ENCODE data around the gene JPH2. TPM values are rescaled to one million over a fixed set of nuclear protein-coding genes. Genes with fewer than 3 reads are reported as not detected.

Gene JPH2
- total RNA-seq, 2 experiments from 2014 or later: not detected

DNA sequence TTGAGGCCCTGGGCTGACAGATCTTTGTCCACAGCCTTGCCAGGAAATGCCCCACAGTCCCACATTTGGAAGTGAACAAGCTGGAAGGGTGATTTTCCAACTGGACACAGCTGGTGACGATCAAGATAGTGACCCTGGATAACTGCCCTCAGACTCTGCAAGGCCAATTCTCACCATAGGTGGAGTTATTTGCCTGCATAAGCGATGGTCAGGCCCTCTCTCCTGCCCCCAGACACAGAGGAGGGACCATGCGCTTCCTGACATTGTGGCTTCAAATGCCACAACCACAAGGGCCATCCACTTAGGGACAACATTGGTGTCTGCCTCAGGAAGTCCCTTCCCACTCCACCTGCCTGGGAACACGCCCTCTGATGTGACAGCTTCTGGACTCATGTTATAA, 96.0 kb downstream of the JPH2 start:
- Mint-ChIP-seq H3K9me3 (no peaks in the 10 kb centered on the region), H3K4me1 (ENCODE audit: low read depth) (no peaks in the 10 kb centered on the region), H3K36me3 (ENCODE audit: low read depth) (no peaks in the 10 kb centered on the region), H3K27ac (no peak overlapping the region), H3K4me3 (no peak overlapping the region), H3K27me3 (peaks cover 14% of the 10 kb centered on the region)
- DNase-seq (no peak), ATAC-seq (ENCODE audit: poor library complexity) (no peak)
- Histone ChIP-seq H3K4me1 (ENCODE audit: insufficient read depth, low read length) (peaks cover 4% of the 10 kb centered on the region), H3K27me3 (ENCODE audit: control insufficient read depth in 1 of 2, insufficient read depth in 2 of 2, low read length in 2 of 2) (peaks cover 0 to 7% of the 10 kb centered on the region in 2 experiments), H3K27ac (ENCODE audit: low read depth in 1 of 2, low read length in 2 of 2) (no peak overlapping the region), H3K36me3 (ENCODE audit: insufficient read depth, low read length) (no peaks in the 10 kb centered on the region), H3K4me3 (ENCODE audit: low read length) (no peak overlapping the region), H3K9me3 (ENCODE audit: control insufficient read depth in 1 of 2, insufficient read depth in 1 of 2, low read length in 2 of 2) (no peaks in the 10 kb centered on the region)
- ChIA-PET CTCF (no interaction called here), POLR2A (no interaction called here)
- no peak for TF ChIP-seq CTCF (IDR thresholded peaks at IDR 0.05)
- intact Hi-C loops (cut with DNase I, micrococcal nuclease): loop anchor here (5.0 kb wide), 2 partner anchors 34 to 644 kb away; no protein-coding TSS in a partner anchor

GRCh38 chr20:44089987-44090674, 96.9 kb downstream of the JPH2 start:
- no peaks in the 10 kb centered on the region for H3K9me3 Mint-ChIP-seq
- no peak overlapping the region for H3K4me3 ChIP-seq (ENCODE audit: low read length)
- DNase-seq: peak in 3 of 14 experiments; percentile 18 to 54 (median 40)

DNA sequence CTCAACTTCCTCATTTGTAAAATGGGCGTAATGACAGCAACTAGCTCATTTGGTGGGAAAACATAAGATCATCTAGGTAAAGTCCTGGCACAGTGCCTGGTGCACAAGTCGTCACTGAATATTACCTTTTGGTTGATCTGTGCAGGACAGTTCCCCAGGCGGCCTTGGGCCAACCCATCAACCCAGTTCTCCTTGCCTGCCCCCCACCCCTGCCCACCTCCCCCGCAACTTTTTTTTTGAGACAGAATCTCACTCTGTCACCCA, 99.2 kb downstream of the JPH2 start:
- Mint-ChIP-seq H3K36me3 (ENCODE audit: low read depth) (no peaks in the 10 kb centered on the region), H3K9me3 (no peaks in the 10 kb centered on the region), H3K27me3 (peaks cover 4% of the 10 kb centered on the region), H3K4me3 (no peak overlapping the region), H3K4me1 (ENCODE audit: low read depth) (no peaks in the 10 kb centered on the region), H3K27ac (no peak overlapping the region)
- Histone ChIP-seq H3K27me3 (ENCODE audit: control insufficient read depth in 1 of 2, insufficient read depth in 2 of 2, low read length in 2 of 2) (no peaks in the 10 kb centered on the region), H3K36me3 (ENCODE audit: insufficient read depth, low read length) (no peaks in the 10 kb centered on the region), H3K9me3 (ENCODE audit: control insufficient read depth in 1 of 2, insufficient read depth in 1 of 2, low read length in 2 of 2) (no peaks in the 10 kb centered on the region), H3K27ac (ENCODE audit: low read depth in 1 of 2, low read length in 2 of 2) (no peak overlapping the region), H3K4me3 (ENCODE audit: low read length) (no peak overlapping the region), H3K4me1 (ENCODE audit: insufficient read depth, low read length) (peaks cover 4% of the 10 kb centered on the region)
- intact Hi-C loops (cut with DNase I, micrococcal nuclease): no loop called here
- DNase-seq: no peak
- no peak for ATAC-seq (ENCODE audit: poor library complexity)
- TF ChIP-seq CTCF (IDR thresholded peaks at IDR 0.05): no peak
- ChIA-PET CTCF (no interaction called here), POLR2A (interaction anchor here (0.6 kb wide), 1 partner anchor 239 kb away, joined by 3 read pairs; no protein-coding TSS in a partner anchor)

More at GRCh38 chr20:44089987-44090674, 96.9 kb downstream of the JPH2 start:
- Histone ChIP-seq H3K36me3 (ENCODE audit: insufficient read depth, low read length) (no peaks in the 10 kb centered on the region), H3K4me1 (ENCODE audit: insufficient read depth, low read length) (peaks cover 4% of the 10 kb centered on the region), H3K9me3 (ENCODE audit: control insufficient read depth in 1 of 2, insufficient read depth in 1 of 2, low read length in 2 of 2) (no peaks in the 10 kb centered on the region), H3K27ac (ENCODE audit: low read depth in 1 of 2, low read length in 2 of 2) (no peak overlapping the region), H3K27me3 (ENCODE audit: control insufficient read depth in 1 of 2, insufficient read depth in 2 of 2, low read length in 2 of 2) (peaks cover 0 to 7% of the 10 kb centered on the region in 2 experiments)
- TF ChIP-seq CTCF (IDR thresholded peaks at IDR 0.05): no peak
- H3K4me1 Mint-ChIP-seq (ENCODE audit: low read depth): no peaks in the 10 kb centered on the region
- H3K4me3 Mint-ChIP-seq: no peak overlapping the region
- peaks cover 10% of the 10 kb centered on the region for H3K27me3 Mint-ChIP-seq
- CTCF ChIA-PET: no interaction called here
- no peak overlapping the region for H3K27ac Mint-ChIP-seq
- POLR2A ChIA-PET: no interaction called here
- no peaks in the 10 kb centered on the region for H3K36me3 Mint-ChIP-seq (ENCODE audit: low read depth)
- intact Hi-C loops (cut with DNase I, micrococcal nuclease): loop anchor here (5.0 kb wide), 2 partner anchors 33 to 643 kb away; no protein-coding TSS in a partner anchor
- no peak for ATAC-seq (ENCODE audit: poor library complexity)

Data from CD4-positive, alpha-beta T cell (primary cell).